Measurements from ENCODE around the gene CCDC15.

Gene CCDC15

GRCh38 chr11:124938970-124939369 is 15.0 kb upstream of the CCDC15 start:
- no CpG with 5 or more reads among the region's 6 CpGs for WGBS (ENCODE audit: extremely low coverage, insufficient coverage, insufficient read length)

GRCh38 chr11:124941703-124942102 is 12.3 kb upstream of the CCDC15 start:
- H3K79me2 ChIP-seq (ENCODE audit: control insufficient read depth, insufficient read depth, low read length, poor library complexity), result no peaks in the 10 kb centered on the region
- H3K79me1 ChIP-seq (ENCODE audit: low read length), result no peaks in the 10 kb centered on the region
- H3K9ac ChIP-seq (ENCODE audit: low read length), result no peak overlapping the region
- no peaks in the 10 kb centered on the region for H3K36me3 ChIP-seq (ENCODE audit: control insufficient read depth in 1 of 2, insufficient read depth in 2 of 2, low read length in 2 of 2)
- DNase-seq, result no peak
- no peak overlapping the region for H3K14ac ChIP-seq (ENCODE audit: low read length)
- H3K23ac ChIP-seq (ENCODE audit: low read length), result no peak overlapping the region
- H3K27ac ChIP-seq (ENCODE audit: low read depth, low read length), result no peak overlapping the region
- H2AK5ac ChIP-seq (ENCODE audit: low read length), result no peak overlapping the region
- H4K8ac ChIP-seq (ENCODE audit: low read depth, low read length), result no peak overlapping the region
- H2BK120ac ChIP-seq (ENCODE audit: insufficient read depth, low read length, poor library complexity), result no peak overlapping the region
- no peak overlapping the region for H4K12ac ChIP-seq (ENCODE audit: low read depth, low read length)
- H2BK5ac ChIP-seq (ENCODE audit: low read depth, low read length, poor library complexity), result no peak overlapping the region
- H2AFZ ChIP-seq (ENCODE audit: insufficient read depth, low read length, poor library complexity), result no peak overlapping the region
- H3K4me3 ChIP-seq (ENCODE audit: low read depth, low read length), result no peak overlapping the region
- no CpG with 5 or more reads among the region's 1 CpG for WGBS (ENCODE audit: extremely low coverage, insufficient coverage, insufficient read length)
- H3K9me3 ChIP-seq (ENCODE audit: insufficient read depth, low read depth, low read length), result no peaks in the 10 kb centered on the region
- H3K27me3 ChIP-seq (ENCODE audit: insufficient read depth, low read length), result no peaks in the 10 kb centered on the region
- H2BK12ac ChIP-seq (ENCODE audit: low read length), result no peak overlapping the region
- H3K4ac ChIP-seq (ENCODE audit: low read depth, low read length), result no peak overlapping the region
- H3K4me1 ChIP-seq (ENCODE audit: control insufficient read depth in 1 of 2, insufficient read depth in 2 of 2, low read length in 2 of 2), result peaks cover 2 to 3% of the 10 kb centered on the region in 2 experiments
- H4K91ac ChIP-seq (ENCODE audit: low read depth, low read length), result no peak overlapping the region
- H3K18ac ChIP-seq (ENCODE audit: low read length), result no peak overlapping the region
- H3K4me2 ChIP-seq (ENCODE audit: low read length), result no peak overlapping the region

More at GRCh38 chr11:124938970-124939369, 15.0 kb upstream of the CCDC15 start:
- Histone ChIP-seq H3K9ac (ENCODE audit: low read length) (no peak overlapping the region), H3K4ac (ENCODE audit: low read depth, low read length) (no peak overlapping the region), H4K8ac (ENCODE audit: low read depth, low read length) (no peak overlapping the region), H3K27ac (ENCODE audit: low read depth, low read length) (no peak overlapping the region), H3K4me1 (ENCODE audit: control insufficient read depth in 1 of 2, insufficient read depth in 2 of 2, low read length in 2 of 2) (peaks cover 0 to 3% of the 10 kb centered on the region in 2 experiments), H3K79me2 (ENCODE audit: control insufficient read depth, insufficient read depth, low read length, poor library complexity) (no peaks in the 10 kb centered on the region), H2AFZ (ENCODE audit: insufficient read depth, low read length, poor library complexity) (no peak overlapping the region), H3K9me3 (ENCODE audit: insufficient read depth, low read depth, low read length) (peaks cover 2% of the 10 kb centered on the region), H2BK5ac (ENCODE audit: low read depth, low read length, poor library complexity) (no peak overlapping the region), H3K4me2 (ENCODE audit: low read length) (no peak overlapping the region), H3K27me3 (ENCODE audit: insufficient read depth, low read length) (no peaks in the 10 kb centered on the region), H3K14ac (ENCODE audit: low read length) (no peak overlapping the region), H3K4me3 (ENCODE audit: low read depth, low read length) (no peak overlapping the region), H2BK12ac (ENCODE audit: low read length) (no peak overlapping the region), H2AK5ac (ENCODE audit: low read length) (no peak overlapping the region), H4K12ac (ENCODE audit: low read depth, low read length) (no peak overlapping the region), H3K36me3 (ENCODE audit: control insufficient read depth in 1 of 2, insufficient read depth in 2 of 2, low read length in 2 of 2) (no peaks in the 10 kb centered on the region), H3K18ac (ENCODE audit: low read length) (no peak overlapping the region), H3K23ac (ENCODE audit: low read length) (no peak overlapping the region), H3K79me1 (ENCODE audit: low read length) (no peaks in the 10 kb centered on the region), H2BK120ac (ENCODE audit: insufficient read depth, low read length, poor library complexity) (no peak overlapping the region), H4K91ac (ENCODE audit: low read depth, low read length) (no peak overlapping the region)
- DNase-seq, result no peak

GRCh38 chr11:124942466-124943253 is 11.3 kb upstream of the CCDC15 start:
- Histone ChIP-seq H3K9ac (ENCODE audit: low read length) (no peak overlapping the region), H3K4ac (ENCODE audit: low read depth, low read length) (no peak overlapping the region), H3K79me2 (ENCODE audit: control insufficient read depth, insufficient read depth, low read length, poor library complexity) (no peaks in the 10 kb centered on the region), H3K4me3 (ENCODE audit: low read depth, low read length) (no peak overlapping the region), H3K4me1 (ENCODE audit: control insufficient read depth in 1 of 2, insufficient read depth in 2 of 2, low read length in 2 of 2) (peaks cover 3% of the 10 kb centered on the region in 2 experiments), H4K12ac (ENCODE audit: low read depth, low read length) (no peak overlapping the region), H2BK120ac (ENCODE audit: insufficient read depth, low read length, poor library complexity) (no peak overlapping the region), H2BK5ac (ENCODE audit: low read depth, low read length, poor library complexity) (no peak overlapping the region), H3K27ac (ENCODE audit: low read depth, low read length) (no peak overlapping the region), H3K9me3 (ENCODE audit: insufficient read depth, low read depth, low read length) (no peaks in the 10 kb centered on the region), H4K8ac (ENCODE audit: low read depth, low read length) (no peak overlapping the region), H4K91ac (ENCODE audit: low read depth, low read length) (no peak overlapping the region), H3K4me2 (ENCODE audit: low read length) (no peak overlapping the region), H3K23ac (ENCODE audit: low read length) (no peak overlapping the region), H3K18ac (ENCODE audit: low read length) (no peak overlapping the region), H3K27me3 (ENCODE audit: insufficient read depth, low read length) (no peaks in the 10 kb centered on the region), H3K14ac (ENCODE audit: low read length) (no peak overlapping the region), H3K36me3 (ENCODE audit: control insufficient read depth in 1 of 2, insufficient read depth in 2 of 2, low read length in 2 of 2) (no peaks in the 10 kb centered on the region), H2AFZ (ENCODE audit: insufficient read depth, low read length, poor library complexity) (no peak overlapping the region), H3K79me1 (ENCODE audit: low read length) (no peaks in the 10 kb centered on the region), H2BK12ac (ENCODE audit: low read length) (no peak overlapping the region), H2AK5ac (ENCODE audit: low read length) (no peak overlapping the region)
- no peak for DNase-seq
- WGBS (ENCODE audit: extremely low coverage, insufficient coverage, insufficient read length), result no CpG with 5 or more reads among the region's 6 CpGs

- H4K8ac ChIP-seq (ENCODE audit: low read depth, low read length), result no peak overlapping the region
- H3K4ac ChIP-seq (ENCODE audit: low read depth, low read length), result no peak overlapping the region
- H3K27ac ChIP-seq (ENCODE audit: low read depth, low read length), result no peak overlapping the region
- H3K79me2 ChIP-seq (ENCODE audit: control insufficient read depth, insufficient read depth, low read length, poor library complexity), result no peaks in the 10 kb centered on the region
- H3K4me3 ChIP-seq (ENCODE audit: low read depth, low read length), result no peak overlapping the region
- H2BK12ac ChIP-seq (ENCODE audit: low read length), result no peak overlapping the region
- no peaks in the 10 kb centered on the region for H3K9me3 ChIP-seq (ENCODE audit: insufficient read depth, low read depth, low read length)
- no peak overlapping the region for H2BK5ac ChIP-seq (ENCODE audit: low read depth, low read length, poor library complexity)
- H3K27me3 ChIP-seq (ENCODE audit: insufficient read depth, low read length), result no peaks in the 10 kb centered on the region
- no peak for DNase-seq
- H3K4me2 ChIP-seq (ENCODE audit: low read length), result no peak overlapping the region
- H3K18ac ChIP-seq (ENCODE audit: low read length), result no peak overlapping the region
- no peak overlapping the region for H2BK120ac ChIP-seq (ENCODE audit: insufficient read depth, low read length, poor library complexity)
- H3K79me1 ChIP-seq (ENCODE audit: low read length), result no peaks in the 10 kb centered on the region
- no peak overlapping the region for H4K12ac ChIP-seq (ENCODE audit: low read depth, low read length)
- H3K36me3 ChIP-seq (ENCODE audit: control insufficient read depth in 1 of 2, insufficient read depth in 2 of 2, low read length in 2 of 2), result no peaks in the 10 kb centered on the region
- no peak overlapping the region for H3K14ac ChIP-seq (ENCODE audit: low read length)
- no peak overlapping the region for H2AFZ ChIP-seq (ENCODE audit: insufficient read depth, low read length, poor library complexity)
- H3K23ac ChIP-seq (ENCODE audit: low read length), result no peak overlapping the region
- H2AK5ac ChIP-seq (ENCODE audit: low read length), result no peak overlapping the region
- no peak overlapping the region for H3K9ac ChIP-seq (ENCODE audit: low read length)
- no CpG with 5 or more reads among the region's 5 CpGs for WGBS (ENCODE audit: extremely low coverage, insufficient coverage, insufficient read length)
- no peak overlapping the region for H4K91ac ChIP-seq (ENCODE audit: low read depth, low read length)
- H3K4me1 ChIP-seq (ENCODE audit: control insufficient read depth in 1 of 2, insufficient read depth in 2 of 2, low read length in 2 of 2), result peaks cover 3% of the 10 kb centered on the region in 2 experiments
These were observed 10.8 kb upstream of the CCDC15 start for GRCh38 chr11:124943254-124943616.
